ENCODE data around the gene LRRC3. TPM values are rescaled to one million over a fixed set of nuclear protein-coding genes. Genes with fewer than 3 reads are reported as not detected.

Gene LRRC3
- total RNA-seq, 1 donor from 2014 or later, result 4.0 TPM

- no peaks in the 10 kb centered on the region for H3K9me3 Mint-ChIP-seq (ENCODE audit: unreplicated experiment)
- TF ChIP-seq CTCF (IDR thresholded peaks at IDR 0.05), result no peak
- DNase-seq (ENCODE audit: extremely low spot score, unreplicated experiment), result no peak
- no peak overlapping the region for H3K27ac Mint-ChIP-seq (ENCODE audit: unreplicated experiment)
- no peak overlapping the region for H3K4me3 Mint-ChIP-seq (ENCODE audit: unreplicated experiment)
- H3K36me3 Mint-ChIP-seq (ENCODE audit: unreplicated experiment), result no peaks in the 10 kb centered on the region
- no peaks in the 10 kb centered on the region for H3K4me1 Mint-ChIP-seq (ENCODE audit: unreplicated experiment)
- H3K27me3 Mint-ChIP-seq (ENCODE audit: unreplicated experiment), result no peaks in the 10 kb centered on the region
Observed at GRCh38 chr21:44437371-44437695, 18.0 kb upstream of the LRRC3 start.

GRCh38 chr21:44437696-44438431, 17.4 kb upstream of the LRRC3 start:
- no peak for DNase-seq (ENCODE audit: extremely low spot score, unreplicated experiment)
- TF ChIP-seq CTCF (IDR thresholded peaks at IDR 0.05), result no peak
- Mint-ChIP-seq H3K27ac (ENCODE audit: unreplicated experiment) (no peak overlapping the region), H3K9me3 (ENCODE audit: unreplicated experiment) (no peaks in the 10 kb centered on the region), H3K4me3 (ENCODE audit: unreplicated experiment) (no peak overlapping the region), H3K4me1 (ENCODE audit: unreplicated experiment) (no peaks in the 10 kb centered on the region), H3K27me3 (ENCODE audit: unreplicated experiment) (no peaks in the 10 kb centered on the region), H3K36me3 (ENCODE audit: unreplicated experiment) (no peaks in the 10 kb centered on the region)

GRCh38 chr21:44438531-44439210, 16.6 kb upstream of the LRRC3 start:
- no peaks in the 10 kb centered on the region for H3K27me3 Mint-ChIP-seq (ENCODE audit: unreplicated experiment)
- TF ChIP-seq CTCF (IDR thresholded peaks at IDR 0.05), result no peak
- H3K36me3 Mint-ChIP-seq (ENCODE audit: unreplicated experiment), result no peaks in the 10 kb centered on the region
- no peaks in the 10 kb centered on the region for H3K9me3 Mint-ChIP-seq (ENCODE audit: unreplicated experiment)
- no peak overlapping the region for H3K4me3 Mint-ChIP-seq (ENCODE audit: unreplicated experiment)
- H3K27ac Mint-ChIP-seq (ENCODE audit: unreplicated experiment), result no peak overlapping the region
- no peak for DNase-seq (ENCODE audit: extremely low spot score, unreplicated experiment)
- no peaks in the 10 kb centered on the region for H3K4me1 Mint-ChIP-seq (ENCODE audit: unreplicated experiment)

- DNase-seq (ENCODE audit: extremely low spot score, unreplicated experiment), result no peak
- Mint-ChIP-seq H3K4me1 (ENCODE audit: unreplicated experiment) (no peaks in the 10 kb centered on the region), H3K9me3 (ENCODE audit: unreplicated experiment) (no peaks in the 10 kb centered on the region), H3K4me3 (ENCODE audit: unreplicated experiment) (no peak overlapping the region), H3K27ac (ENCODE audit: unreplicated experiment) (no peak overlapping the region), H3K36me3 (ENCODE audit: unreplicated experiment) (no peaks in the 10 kb centered on the region), H3K27me3 (ENCODE audit: unreplicated experiment) (no peaks in the 10 kb centered on the region)
- no peak for TF ChIP-seq CTCF (IDR thresholded peaks at IDR 0.05)
Observed at GRCh38 chr21:44439211-44439600, 16.1 kb upstream of the LRRC3 start.

GRCh38 chr21:44440241-44441040, 14.9 kb upstream of the LRRC3 start:
- Mint-ChIP-seq H3K4me3 (ENCODE audit: unreplicated experiment) (no peak overlapping the region), H3K27me3 (ENCODE audit: unreplicated experiment) (no peaks in the 10 kb centered on the region), H3K36me3 (ENCODE audit: unreplicated experiment) (no peaks in the 10 kb centered on the region), H3K9me3 (ENCODE audit: unreplicated experiment) (no peaks in the 10 kb centered on the region), H3K4me1 (ENCODE audit: unreplicated experiment) (no peaks in the 10 kb centered on the region), H3K27ac (ENCODE audit: unreplicated experiment) (no peak overlapping the region)
- no peak for TF ChIP-seq CTCF (IDR thresholded peaks at IDR 0.05)
- DNase-seq (ENCODE audit: extremely low spot score, unreplicated experiment), result no peak
